ENCODE results near the gene UNCX.

Gene UNCX

GRCh38 chr7:1229202-1229947 is 3.3 kb upstream of the UNCX start:
- in situ Hi-C loops (cut with MboI; ENCODE audit: low sequenced_read_pairs, unreplicated experiment): no loop called here
- no peak for TF ChIP-seq CTCF (IDR thresholded peaks at IDR 0.05; ENCODE audit: borderline replicate concordance, control extremely low read depth, extremely low read depth, insufficient read depth, missing control alignments)
- no peak for DNase-seq (ENCODE audit: low spot score)

GRCh38 chr7:1229956-1230355 is 2.7 kb upstream of the UNCX start:
- TF ChIP-seq CTCF (IDR thresholded peaks at IDR 0.05; ENCODE audit: borderline replicate concordance, control extremely low read depth, extremely low read depth, insufficient read depth, missing control alignments): no peak
- in situ Hi-C loops (cut with MboI; ENCODE audit: low sequenced_read_pairs, unreplicated experiment): no loop called here
- no peak for DNase-seq (ENCODE audit: low spot score)

GRCh38 chr7:1230411-1231213 is 2.1 kb upstream of the UNCX start:
- TF ChIP-seq CTCF (IDR thresholded peaks at IDR 0.05; ENCODE audit: borderline replicate concordance, control extremely low read depth, extremely low read depth, insufficient read depth, missing control alignments): no peak
- in situ Hi-C loops (cut with MboI; ENCODE audit: low sequenced_read_pairs, unreplicated experiment): no loop called here
- DNase-seq (ENCODE audit: low spot score): no peak

GRCh38 chr7:1231214-1232102 is 1.2 kb upstream of the UNCX start:
- in situ Hi-C loops (cut with MboI; ENCODE audit: low sequenced_read_pairs, unreplicated experiment): no loop called here
- TF ChIP-seq CTCF (IDR thresholded peaks at IDR 0.05; ENCODE audit: borderline replicate concordance, control extremely low read depth, extremely low read depth, insufficient read depth, missing control alignments): no peak
- no peak for DNase-seq (ENCODE audit: low spot score)

GRCh38 chr7:1232103-1232466 is 587 bp upstream of the UNCX start:
- TF ChIP-seq CTCF (IDR thresholded peaks at IDR 0.05; ENCODE audit: borderline replicate concordance, control extremely low read depth, extremely low read depth, insufficient read depth, missing control alignments): no peak
- in situ Hi-C loops (cut with MboI; ENCODE audit: low sequenced_read_pairs, unreplicated experiment): no loop called here
- DNase-seq (ENCODE audit: low spot score): no peak

GRCh38 chr7:1233333-1234048 is 819 bp downstream of the UNCX start:
- no peak for DNase-seq (ENCODE audit: low spot score)
- no peak for TF ChIP-seq CTCF (IDR thresholded peaks at IDR 0.05; ENCODE audit: borderline replicate concordance, control extremely low read depth, extremely low read depth, insufficient read depth, missing control alignments)
- in situ Hi-C loops (cut with MboI; ENCODE audit: low sequenced_read_pairs, unreplicated experiment): no loop called here

Measured in GM13976 (cell line).